Neural progenitor cell (in vitro differentiated cells): Measurements from ENCODE around the gene PROKR2. TPM values are rescaled to one million over a fixed set of nuclear protein-coding genes. Genes with fewer than 3 reads are reported as not detected.

ENCODE experiments used
- DNase-seq: peaks from one replicate; pipeline ENCODE4 v3.0.0-alpha.2; 2016; ENCODE audit warnings: low spot score
- H2AFZ ChIP-seq: fragments of 200-600 bp; sonication (generic); replicated peaks from 2 replicates; pipeline ENCODE4 v1.6.1; 2016; ENCODE audit warnings: antibody characterized with exemption
- H3F3A ChIP-seq: fragments of 200-600 bp; sonication (generic); 2 replicates; pipeline ENCODE4 v1.6.1; 2016; ENCODE audit warnings: antibody characterized with exemption, low read depth
- H3K27ac ChIP-seq: fragments of 200-600 bp; sonication (generic); 2 replicates; pipeline ENCODE4 v1.5.1; 2016; ENCODE audit warnings: mild to moderate bottlenecking
- H3K27me3 ChIP-seq: fragments of 200-600 bp; sonication (generic); 2 replicates; pipeline ENCODE4 v1.6.1; 2016; ENCODE audit warnings: mild to moderate bottlenecking, moderate library complexity
- H3K36me3 ChIP-seq: fragments of 200-600 bp; sonication (generic); 2 replicates; pipeline ENCODE4 v1.5.1; 2016
- H3K4me1 ChIP-seq: fragments of 200-600 bp; sonication (generic); 2 replicates; pipeline ENCODE4 v1.6.1; 2016; ENCODE audit warnings: mixed run types
- H3K4me2 ChIP-seq: fragments of 200-600 bp; sonication (generic); 2 replicates; pipeline ENCODE4 v1.6.1; 2016
- H3K4me3 ChIP-seq: fragments of 200-600 bp; sonication (generic); 2 replicates; pipeline ENCODE4 v1.5.1; 2016
- H3K79me2 ChIP-seq: fragments of 200-600 bp; sonication (generic); 2 replicates; pipeline ENCODE4 v1.6.1; 2016; ENCODE audit warnings: low read depth
- H3K9ac ChIP-seq: fragments of 200-600 bp; sonication (generic); 2 replicates; pipeline ENCODE4 v1.6.1; 2016
- H3K9me3 ChIP-seq: fragments of 200-600 bp; sonication (generic); 2 replicates; pipeline ENCODE4 v1.5.1; 2016; ENCODE audit warnings: low read depth
- H4K20me1 ChIP-seq: fragments of 200-600 bp; sonication (generic); 2 replicates; pipeline ENCODE4 v1.6.1; 2016; ENCODE audit warnings: low read depth
- H3K27ac Mint-ChIP-seq: 3 replicates; pipeline ENCODE4 v1.8.0; 2021; ENCODE audit warnings: mixed read lengths
- H3K27me3 Mint-ChIP-seq: 2 replicates; pipeline ENCODE4 v1.8.0; 2022; ENCODE audit warnings: low read depth, mild to moderate bottlenecking, inconsistent platforms, moderate library complexity, mixed read lengths; ENCODE audit not compliant: insufficient read depth
- H3K36me3 Mint-ChIP-seq: 3 replicates; pipeline ENCODE4 v1.8.0; 2021; ENCODE audit warnings: mixed read lengths
- H3K4me1 Mint-ChIP-seq: 3 replicates; pipeline ENCODE4 v1.8.0; 2021; ENCODE audit warnings: mixed read lengths
- H3K4me3 Mint-ChIP-seq: 3 replicates; pipeline ENCODE4 v1.8.0; 2021; ENCODE audit warnings: mild to moderate bottlenecking, moderate library complexity, mixed read lengths
- H3K9me3 Mint-ChIP-seq: 3 replicates; pipeline ENCODE4 v1.8.0; 2020; ENCODE audit warnings: mixed read lengths
- EZH2 ChIP-seq: fragments of 200-600 bp; sonication (generic); IDR thresholded peaks from 2 replicates; pipeline ENCODE4 v1.6.1; 2017; ENCODE audit warnings: antibody characterized with exemption, mild to moderate bottlenecking, moderate library complexity
- EZH2phosphoT487 ChIP-seq: fragments of 200-600 bp; sonication (generic); IDR thresholded peaks from 2 replicates; pipeline ENCODE4 v1.6.1; 2017; ENCODE audit warnings: antibody characterized with exemption
- total RNA-seq: library from RNA; depleted of rRNA; stranded (reverse); fragments of >200 nt; gene quantifications from 2 replicates; pipeline ENCODE4 v1.2.3, GENCODE V29; 2015; ENCODE audit warnings: low replicate concordance
- TF ChIP-seq, protein P1 (sequence below): fragments of 200-600 bp; sonication (generic); IDR thresholded peaks from 2 replicates; pipeline ENCODE4 v1.5.1; 2017; ENCODE audit warnings: antibody characterized with exemption, mild to moderate bottlenecking

Gene PROKR2
- total RNA-seq, 1 donor from 2014 or later: not detected

DNA sequence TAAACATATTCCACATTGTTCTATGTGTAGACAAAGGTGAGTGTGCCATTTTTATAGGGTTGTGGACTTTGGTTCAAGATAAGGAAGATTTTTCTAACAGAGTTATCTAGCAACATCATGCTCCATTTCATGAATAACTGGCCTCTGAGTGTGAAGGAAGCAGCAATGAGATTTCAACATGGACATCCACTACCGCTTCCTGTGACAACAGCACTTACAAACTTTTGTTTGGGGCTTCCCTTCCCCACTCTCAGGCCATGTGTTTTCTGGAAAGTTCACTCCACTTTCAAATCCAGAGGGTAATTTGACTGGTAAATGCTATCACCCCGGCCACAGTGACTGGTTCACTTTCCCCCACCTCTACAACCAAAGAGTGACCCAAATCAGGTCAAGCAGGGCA, 38.1 kb upstream of the PROKR2 start:
- Histone ChIP-seq H3K27ac (no peak overlapping the region), H3K9me3 (no peaks in the 10 kb centered on the region), H3F3A (no peaks in the 10 kb centered on the region), H3K4me3 (no peak overlapping the region), H3K79me2 (no peaks in the 10 kb centered on the region), H3K4me2 (no peak overlapping the region), H4K20me1 (no peaks in the 10 kb centered on the region), H3K9ac (no peak overlapping the region), H3K4me1 (no peaks in the 10 kb centered on the region), H3K36me3 (no peaks in the 10 kb centered on the region), H2AFZ (no peak overlapping the region), H3K27me3 (no peaks in the 10 kb centered on the region)
- Mint-ChIP-seq H3K4me3 (no peak overlapping the region), H3K27me3 (no peaks in the 10 kb centered on the region), H3K9me3 (no peaks in the 10 kb centered on the region), H3K36me3 (no peaks in the 10 kb centered on the region), H3K27ac (no peak overlapping the region), H3K4me1 (no peaks in the 10 kb centered on the region)
- no peak for DNase-seq
- TF ChIP-seq, protein P1, sequence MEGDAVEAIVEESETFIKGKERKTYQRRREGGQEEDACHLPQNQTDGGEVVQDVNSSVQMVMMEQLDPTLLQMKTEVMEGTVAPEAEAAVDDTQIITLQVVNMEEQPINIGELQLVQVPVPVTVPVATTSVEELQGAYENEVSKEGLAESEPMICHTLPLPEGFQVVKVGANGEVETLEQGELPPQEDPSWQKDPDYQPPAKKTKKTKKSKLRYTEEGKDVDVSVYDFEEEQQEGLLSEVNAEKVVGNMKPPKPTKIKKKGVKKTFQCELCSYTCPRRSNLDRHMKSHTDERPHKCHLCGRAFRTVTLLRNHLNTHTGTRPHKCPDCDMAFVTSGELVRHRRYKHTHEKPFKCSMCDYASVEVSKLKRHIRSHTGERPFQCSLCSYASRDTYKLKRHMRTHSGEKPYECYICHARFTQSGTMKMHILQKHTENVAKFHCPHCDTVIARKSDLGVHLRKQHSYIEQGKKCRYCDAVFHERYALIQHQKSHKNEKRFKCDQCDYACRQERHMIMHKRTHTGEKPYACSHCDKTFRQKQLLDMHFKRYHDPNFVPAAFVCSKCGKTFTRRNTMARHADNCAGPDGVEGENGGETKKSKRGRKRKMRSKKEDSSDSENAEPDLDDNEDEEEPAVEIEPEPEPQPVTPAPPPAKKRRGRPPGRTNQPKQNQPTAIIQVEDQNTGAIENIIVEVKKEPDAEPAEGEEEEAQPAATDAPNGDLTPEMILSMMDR: no peak
- TF ChIP-seq EZH2 (no peak), EZH2phosphoT487 (no peak)

DNA sequence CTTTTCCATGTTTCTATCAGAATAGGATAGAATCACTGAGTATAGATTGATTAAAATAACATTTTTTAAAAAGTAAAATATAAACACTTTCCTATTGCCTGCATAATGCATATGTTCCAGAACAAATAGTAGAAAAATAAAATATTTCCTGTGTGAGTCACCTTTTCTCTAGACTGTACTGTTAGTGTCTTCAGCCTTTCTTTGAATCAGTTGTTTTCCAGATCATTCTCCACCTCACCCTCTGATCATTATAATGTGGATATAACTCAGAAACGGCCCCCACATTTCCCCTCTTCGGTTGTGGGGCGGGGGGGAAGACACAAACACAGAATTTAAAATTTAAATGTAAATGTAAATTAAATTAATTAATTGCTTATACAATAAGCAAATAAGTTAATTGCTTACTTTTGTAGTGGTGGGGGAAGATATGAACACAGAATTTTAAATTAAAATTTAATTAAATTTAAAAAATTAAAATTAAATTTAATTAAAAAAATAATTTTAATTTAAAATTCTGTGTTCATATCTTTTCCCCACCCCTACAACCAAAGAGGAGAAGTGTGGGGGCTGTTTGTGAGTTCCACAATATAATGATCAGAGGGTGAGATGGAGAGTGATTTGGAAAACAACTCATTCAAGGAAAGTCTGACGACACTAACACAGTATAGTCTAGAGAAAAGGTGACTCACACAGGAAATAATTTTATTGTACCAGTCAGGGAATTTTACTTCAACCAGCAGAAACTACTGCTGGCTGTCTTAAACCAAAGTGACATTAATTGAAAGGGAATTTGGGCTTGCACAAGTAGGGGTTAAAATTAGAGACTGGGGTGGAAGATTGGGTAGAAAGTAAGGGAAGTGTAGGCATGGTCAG, 37.1 kb upstream of the PROKR2 start:
- H2AFZ ChIP-seq: no peak overlapping the region

DNA sequence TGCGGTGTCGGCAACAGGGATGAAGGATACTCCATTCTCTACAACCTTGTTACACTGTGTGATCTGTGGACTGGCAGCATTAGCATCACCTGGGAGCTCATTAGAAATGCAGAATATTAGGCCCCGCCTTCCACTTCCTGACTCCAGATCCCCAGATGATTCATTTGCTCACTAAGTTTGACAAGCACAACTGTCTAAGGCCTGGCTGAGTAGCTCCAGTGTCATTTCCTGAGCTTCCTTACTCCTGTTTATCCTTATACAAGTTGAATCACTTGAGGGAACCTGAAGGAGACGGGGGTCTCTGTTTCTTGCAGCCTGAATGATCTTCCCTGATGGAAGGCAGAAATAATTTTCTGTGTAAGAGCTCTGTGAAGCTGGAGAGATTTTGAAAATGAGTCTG, 32.7 kb upstream of the PROKR2 start:
- H2AFZ ChIP-seq: no peak overlapping the region
- H3K36me3 ChIP-seq: no peaks in the 10 kb centered on the region
- Mint-ChIP-seq H3K9me3 (no peaks in the 10 kb centered on the region), H3K27ac (no peak overlapping the region), H3K4me3 (no peak overlapping the region), H3K36me3 (no peaks in the 10 kb centered on the region), H3K4me1 (no peaks in the 10 kb centered on the region), H3K27me3 (no peaks in the 10 kb centered on the region)
- H3F3A ChIP-seq: no peaks in the 10 kb centered on the region
- no peaks in the 10 kb centered on the region for H3K79me2 ChIP-seq
- H3K27me3 ChIP-seq: no peaks in the 10 kb centered on the region
- no peak overlapping the region for H3K4me2 ChIP-seq
- no peaks in the 10 kb centered on the region for H3K4me1 ChIP-seq
- no peak for DNase-seq
- no peak overlapping the region for H3K9ac ChIP-seq
- TF ChIP-seq EZH2phosphoT487 (no peak), EZH2 (no peak)
- TF ChIP-seq, protein P1: no peak
- no peak overlapping the region for H3K27ac ChIP-seq
- no peaks in the 10 kb centered on the region for H3K9me3 ChIP-seq
- no peak overlapping the region for H3K4me3 ChIP-seq
- no peaks in the 10 kb centered on the region for H4K20me1 ChIP-seq

More for the DNA sequence above, 37.1 kb upstream of the PROKR2 start:
- TF ChIP-seq EZH2 (no peak), EZH2phosphoT487 (no peak)
- TF ChIP-seq, protein P1: no peak
- Histone ChIP-seq H3K27ac (no peak overlapping the region), H4K20me1 (no peaks in the 10 kb centered on the region), H3K36me3 (no peaks in the 10 kb centered on the region), H3K4me2 (no peak overlapping the region), H3K9me3 (no peaks in the 10 kb centered on the region), H3K4me1 (no peaks in the 10 kb centered on the region), H3K4me3 (no peak overlapping the region), H3F3A (no peaks in the 10 kb centered on the region), H3K79me2 (no peaks in the 10 kb centered on the region), H3K27me3 (no peaks in the 10 kb centered on the region), H3K9ac (no peak overlapping the region)
- Mint-ChIP-seq H3K27me3 (no peaks in the 10 kb centered on the region), H3K4me3 (no peak overlapping the region), H3K4me1 (no peaks in the 10 kb centered on the region), H3K9me3 (no peaks in the 10 kb centered on the region), H3K36me3 (no peaks in the 10 kb centered on the region), H3K27ac (no peak overlapping the region)
- no peak for DNase-seq
